Right lobe of liver (tissue), 4 donors: ENCODE data around the gene RBM19.

Source experiments
- CTCF ChIP-seq, 4 donors: fragments of 200-600 bp in 3 of 4; fragments of 450-650 bp in 1 of 4; IDR thresholded peaks; one replicate each; pipeline versions ENCODE4 v1.5.1 to v1.8.0; 2016 to 2022; ENCODE audit warnings: antibody characterized with exemption in 4 of 4, mild to moderate bottlenecking in 2 of 4
- POLR2A ChIP-seq: fragments of 450-650 bp; IDR thresholded peaks from one replicate; pipeline ENCODE4 v1.6.1; 2017; ENCODE audit warnings: antibody characterized with exemption, mild to moderate bottlenecking
- donor health status: DM: no; HTN: no; CAD: no.
- donor health status: DM: no; HTN: no; CAD: no.
- donor health status: DM: no; HTN: yes; CAD: no.

DNA sequence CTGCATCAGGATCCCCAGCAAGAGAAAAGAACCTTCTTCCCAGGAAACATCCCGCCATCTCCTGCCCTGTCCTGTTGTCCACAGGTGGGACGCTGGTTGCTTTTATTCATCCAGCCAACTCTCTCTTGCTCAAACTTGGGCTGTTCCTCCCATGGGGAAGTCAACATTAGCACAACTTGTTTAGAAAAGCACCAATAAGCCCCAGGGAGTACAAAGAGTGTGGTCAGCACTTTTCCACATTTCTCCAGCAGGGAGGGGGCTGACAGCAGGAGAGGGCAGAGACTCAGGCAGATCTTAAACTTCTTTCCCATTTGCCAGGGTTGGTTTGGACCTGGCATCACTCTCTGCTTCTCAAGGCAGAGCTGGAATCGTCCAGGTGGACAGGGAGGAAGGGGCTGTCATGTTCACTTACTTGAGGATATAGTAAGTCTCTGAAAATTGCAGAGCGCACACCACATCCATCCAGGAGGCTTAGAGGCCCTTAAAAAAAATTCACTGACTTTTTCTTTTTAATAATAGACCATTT is 74.9 kb downstream of the RBM19 start:
- TF ChIP-seq CTCF (IDR thresholded peaks at IDR 0.05) (no peak), POLR2A (no peak)
